NCI-H345 (cell line): Measurements from ENCODE around the gene TOB1.

ENCODE experiments used
- DNase-seq: peaks from one replicate; lab custom pipeline; 2025; lab: John Stamatoyannopoulos, UW

Gene TOB1, protein sequence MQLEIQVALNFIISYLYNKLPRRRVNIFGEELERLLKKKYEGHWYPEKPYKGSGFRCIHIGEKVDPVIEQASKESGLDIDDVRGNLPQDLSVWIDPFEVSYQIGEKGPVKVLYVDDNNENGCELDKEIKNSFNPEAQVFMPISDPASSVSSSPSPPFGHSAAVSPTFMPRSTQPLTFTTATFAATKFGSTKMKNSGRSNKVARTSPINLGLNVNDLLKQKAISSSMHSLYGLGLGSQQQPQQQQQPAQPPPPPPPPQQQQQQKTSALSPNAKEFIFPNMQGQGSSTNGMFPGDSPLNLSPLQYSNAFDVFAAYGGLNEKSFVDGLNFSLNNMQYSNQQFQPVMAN

DNA sequence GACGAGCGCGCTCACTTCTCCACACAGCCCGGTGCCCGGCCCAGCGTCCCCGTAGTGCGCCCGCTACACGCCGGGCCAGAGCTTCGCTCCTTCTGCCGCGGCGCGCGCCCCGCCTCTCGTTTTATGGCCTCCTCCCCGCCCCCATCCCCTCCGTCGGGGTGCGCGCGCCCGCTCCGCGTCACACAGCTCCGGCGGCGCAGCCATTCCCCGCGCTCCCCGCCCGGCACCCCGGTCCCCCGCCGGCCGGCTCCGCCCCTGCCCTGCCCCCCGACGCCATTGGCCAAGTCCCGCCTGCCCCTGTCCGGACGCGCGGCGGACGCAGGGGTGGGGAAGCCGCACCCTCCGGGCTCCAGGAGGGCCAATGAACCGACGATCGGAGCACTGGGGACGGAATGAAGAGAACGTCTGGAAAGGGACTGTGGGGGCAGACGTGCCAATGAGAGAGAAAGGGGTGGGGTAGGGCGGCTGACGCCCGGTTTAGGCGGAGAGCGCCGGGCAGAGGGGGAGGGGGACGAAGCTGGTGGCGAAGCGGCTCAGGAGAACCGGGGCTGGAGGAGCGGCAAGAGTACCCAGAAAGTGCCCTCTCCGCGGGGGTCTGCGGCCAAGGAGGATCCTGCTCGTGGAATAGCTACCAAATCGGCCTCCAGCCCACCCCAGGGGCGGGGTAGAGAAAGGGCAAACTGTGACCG, at the start of gene TOB1:
TSS of gene TOB1 (minus strand) at position 94 of the 689 bp plus-strand sequence. CDS start 2,337 bp downstream, outside the sequence.
- DNase-seq: peak; percentile 98

DNA sequence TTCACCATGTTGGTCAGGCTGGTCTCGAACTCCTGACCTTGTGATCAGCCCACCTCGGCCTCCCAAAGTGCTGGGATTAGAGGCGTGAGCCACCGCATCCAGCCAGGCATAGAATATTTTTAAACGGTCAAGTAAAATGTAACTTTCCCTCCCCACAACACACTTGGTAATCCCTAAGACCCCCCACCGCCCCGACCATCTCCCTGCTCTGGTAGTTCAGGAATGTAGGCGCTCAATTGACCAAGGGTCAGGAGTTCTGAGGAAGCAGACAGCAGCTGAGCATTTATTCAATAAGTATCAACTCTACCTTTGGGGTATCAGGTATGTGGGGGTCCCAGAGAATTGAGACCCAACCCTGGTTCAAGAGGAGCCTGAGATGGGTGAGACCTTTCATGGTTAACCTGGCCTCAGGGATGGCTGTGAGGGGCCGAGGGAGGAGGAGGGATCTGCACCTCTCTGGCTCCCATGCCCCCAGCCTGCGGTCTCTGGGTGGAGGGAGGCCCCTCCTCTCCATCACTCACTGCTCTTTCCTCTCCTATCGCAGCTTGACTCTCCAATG, 48.4 kb upstream of the TOB1 start:
- no peak for DNase-seq

DNA sequence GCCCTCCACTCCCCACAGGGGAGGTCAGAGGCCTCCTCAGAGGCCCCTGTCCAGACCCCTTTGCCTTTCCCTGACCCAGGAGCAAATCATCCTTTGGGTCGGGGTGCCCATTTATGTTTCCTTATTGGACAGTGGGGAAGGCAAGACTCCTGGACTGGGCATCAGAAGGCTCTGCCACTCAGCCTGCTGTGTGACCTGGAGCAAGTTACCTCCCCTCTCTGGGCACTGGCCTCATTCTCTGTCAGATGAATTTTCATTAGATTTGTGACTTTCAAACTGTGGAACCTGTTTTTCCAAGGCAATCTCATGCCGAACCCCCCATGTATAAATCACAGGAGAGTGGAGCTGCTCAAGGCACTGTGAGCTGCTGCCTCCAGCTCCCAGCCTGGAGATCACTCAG, 47.0 kb upstream of the TOB1 start:
- no peak for DNase-seq

DNA sequence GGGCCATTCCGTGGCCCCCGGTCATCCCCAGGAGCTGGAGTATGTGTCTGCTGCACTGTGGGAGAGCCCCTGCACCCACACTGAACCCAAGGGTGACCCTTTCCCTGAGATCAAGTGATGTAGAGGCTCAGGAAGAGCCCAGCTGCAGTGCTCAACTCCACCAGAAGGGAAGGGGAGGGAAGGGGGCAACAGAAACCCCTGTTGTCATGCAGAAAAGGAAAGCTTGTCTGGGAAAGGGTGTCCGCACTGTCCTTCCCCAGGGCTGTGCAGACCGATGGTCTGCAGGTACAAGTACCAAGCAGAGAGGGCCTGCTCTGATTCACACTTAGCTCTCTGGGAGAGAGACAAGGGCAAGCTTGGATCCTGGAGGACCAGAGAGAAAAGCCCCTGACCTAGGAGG, 45.7 kb upstream of the TOB1 start:
- DNase-seq: no peak

DNA sequence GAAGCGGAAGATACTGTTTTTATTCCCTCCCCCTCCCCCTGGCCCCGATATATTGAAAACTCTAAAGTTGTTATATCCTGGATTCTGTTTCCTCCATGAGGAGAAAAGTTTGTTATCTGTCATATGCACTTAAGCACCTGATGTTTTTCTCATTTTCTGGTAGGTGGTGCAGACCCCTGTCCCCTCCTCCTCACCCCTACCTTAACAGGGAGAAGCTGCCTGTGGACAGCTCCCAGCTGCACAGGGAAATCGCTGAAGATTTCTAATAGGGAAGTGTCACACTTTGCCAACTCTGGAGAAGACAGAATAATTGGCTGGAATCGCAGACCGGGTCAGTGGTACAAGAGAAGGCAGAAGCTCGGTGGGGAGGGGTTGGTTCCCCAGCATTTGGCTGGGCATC, 45.3 kb upstream of the TOB1 start:
- no peak for DNase-seq

DNA sequence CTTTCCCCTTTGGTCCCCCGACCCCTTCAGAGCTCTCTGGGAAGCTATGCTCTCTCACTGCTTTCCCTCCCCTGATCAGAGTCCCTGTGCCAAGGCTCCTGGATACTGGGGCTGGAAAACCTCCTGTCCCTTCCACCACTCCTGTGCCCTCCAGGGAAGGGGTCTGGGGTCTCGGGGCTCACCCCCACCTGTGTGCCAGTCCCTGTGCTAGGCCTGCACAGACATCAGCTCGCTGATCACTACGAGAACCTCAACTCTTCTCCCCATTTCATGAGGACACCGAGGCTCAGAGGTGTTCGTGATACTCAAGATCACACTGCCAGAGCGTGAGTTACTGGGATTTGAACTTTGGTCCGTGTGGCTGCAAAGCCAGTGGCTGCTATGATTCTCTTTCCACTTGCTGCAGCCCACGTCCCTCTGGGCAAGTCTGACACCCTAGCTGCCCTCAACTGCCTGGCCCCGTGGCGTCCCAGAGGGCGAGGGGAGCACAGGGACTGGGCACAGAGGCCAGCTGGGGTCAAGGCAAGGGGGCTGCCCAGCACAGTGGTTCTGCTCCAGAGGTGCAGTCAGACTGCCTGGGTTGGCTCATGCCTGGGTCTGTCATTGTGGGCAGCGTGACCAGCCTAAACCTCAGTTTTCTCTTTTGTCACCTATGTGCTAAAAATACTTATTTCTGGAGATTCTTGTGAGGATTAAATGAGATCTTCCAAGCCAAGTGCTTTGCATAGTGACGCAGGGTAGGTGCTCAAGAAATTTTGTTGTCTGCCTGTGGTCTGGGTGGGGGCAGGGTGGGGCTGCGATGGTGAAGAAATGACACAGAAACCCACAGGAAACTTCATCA, 43.8 kb upstream of the TOB1 start:
- no peak for DNase-seq

DNA sequence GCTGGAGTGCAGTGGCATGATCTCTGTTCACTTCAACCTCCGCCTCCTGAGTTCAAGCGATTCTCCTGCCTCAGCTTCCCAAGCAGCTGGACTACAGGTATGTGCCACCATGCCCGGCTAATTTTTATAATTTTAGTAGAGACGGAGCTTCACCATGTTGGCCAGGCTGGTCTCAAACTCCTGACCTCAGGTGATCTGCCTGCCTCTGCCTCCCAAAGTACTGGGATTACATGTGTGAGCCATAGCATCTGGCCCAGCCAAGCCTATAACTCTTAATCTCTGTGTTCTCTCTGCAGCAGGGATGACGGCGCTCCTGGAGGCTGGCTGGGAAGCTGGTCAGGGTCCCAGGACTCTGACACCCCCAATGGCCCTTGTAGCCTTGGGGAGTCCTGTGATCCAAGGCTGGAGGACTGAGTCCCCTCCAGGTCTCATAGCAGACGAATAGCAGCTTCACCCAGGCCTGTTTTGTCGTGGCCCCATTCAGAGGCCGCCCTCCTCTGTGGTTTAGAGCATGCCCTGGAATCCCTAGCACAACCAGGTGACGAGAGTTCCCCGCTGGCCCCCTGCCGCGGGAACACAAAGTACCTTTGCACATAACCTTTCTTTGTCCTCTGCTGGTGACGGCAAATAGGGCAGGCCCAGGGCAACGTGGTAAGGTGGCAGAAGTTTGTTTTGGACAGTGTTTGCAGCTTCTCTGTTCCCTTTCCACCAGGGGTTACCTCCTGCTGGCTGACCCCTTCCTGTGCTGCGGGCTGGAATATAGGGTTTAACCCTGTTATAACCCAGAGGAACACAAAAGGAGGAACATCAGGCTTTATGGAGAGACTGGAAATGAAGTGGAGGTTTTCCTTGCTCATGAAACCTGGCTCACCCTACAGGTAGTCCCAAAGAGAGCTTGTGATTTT, 43.0 kb upstream of the TOB1 start:
- peak; percentile 75 for DNase-seq

DNA sequence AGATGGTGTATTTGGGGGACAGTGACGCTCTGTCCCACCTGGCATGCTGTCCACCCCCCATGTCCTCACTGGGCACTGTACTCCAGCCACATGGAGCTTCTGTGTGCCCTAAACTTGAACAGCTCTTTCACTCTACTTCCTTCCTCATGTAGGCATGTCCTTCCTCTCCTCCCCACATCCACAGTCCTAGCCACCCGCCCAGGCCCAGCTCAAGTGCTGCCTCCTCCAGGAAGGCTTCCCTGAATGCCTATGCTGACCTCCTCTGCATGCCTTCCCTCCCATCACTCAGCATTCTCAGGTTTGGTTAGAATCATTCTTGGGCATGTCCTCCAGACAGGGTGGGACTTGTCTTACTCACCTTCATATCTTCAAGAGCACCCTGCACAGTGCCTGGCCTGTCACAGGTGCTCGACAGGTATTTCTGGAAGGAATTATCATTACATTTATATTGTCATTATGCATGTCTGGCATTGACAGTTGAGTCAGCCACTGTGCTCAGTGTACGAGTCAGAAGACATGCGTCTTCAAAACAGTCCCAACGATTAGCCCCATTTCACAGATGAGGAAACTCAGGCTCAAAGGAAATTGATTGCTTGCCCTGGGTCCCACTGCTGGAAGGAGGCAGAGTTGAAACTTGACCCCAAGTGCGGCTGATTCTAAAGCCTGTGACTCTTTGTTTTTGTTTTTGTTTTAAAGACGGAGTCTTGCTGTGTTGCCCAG, 42.1 kb upstream of the TOB1 start:
- no peak for DNase-seq

DNA sequence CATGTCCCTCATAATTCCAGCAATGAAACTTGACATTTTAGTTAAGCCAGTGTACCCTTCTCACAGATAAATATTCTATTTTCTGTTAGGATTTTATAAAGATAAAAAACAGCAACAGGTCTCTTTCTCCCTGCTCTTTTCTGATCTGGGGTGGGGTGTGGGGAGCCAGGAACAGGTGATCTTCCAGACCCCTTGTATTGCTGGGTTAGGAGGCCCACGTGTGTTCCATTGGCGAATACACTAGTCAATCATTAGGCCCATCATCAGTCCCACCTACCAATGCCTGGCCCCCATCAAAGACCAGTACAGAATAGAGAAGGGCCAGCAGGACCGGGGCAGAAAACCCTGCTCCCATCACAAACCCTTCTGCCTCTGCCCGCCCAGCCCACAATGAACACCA, 40.3 kb upstream of the TOB1 start:
- no peak for DNase-seq

DNA sequence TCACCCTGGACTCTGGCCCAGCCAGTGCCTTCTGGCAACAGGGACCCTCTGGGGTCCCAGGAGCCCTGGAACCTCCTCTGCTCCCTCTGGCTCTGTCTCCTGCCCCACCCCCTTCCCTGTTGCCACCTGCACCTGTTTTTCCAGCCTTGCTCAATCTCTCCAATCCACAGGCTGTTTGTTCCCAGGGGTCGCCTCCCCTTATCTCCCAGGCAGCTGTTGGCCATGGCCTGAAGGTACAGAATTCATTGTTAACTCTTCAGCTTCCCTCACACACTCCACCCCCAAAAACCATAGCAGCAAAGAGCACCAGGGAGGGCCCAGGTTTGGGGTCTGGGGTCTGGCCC, 39.3 kb upstream of the TOB1 start:
- peak; percentile 79 for DNase-seq

DNA sequence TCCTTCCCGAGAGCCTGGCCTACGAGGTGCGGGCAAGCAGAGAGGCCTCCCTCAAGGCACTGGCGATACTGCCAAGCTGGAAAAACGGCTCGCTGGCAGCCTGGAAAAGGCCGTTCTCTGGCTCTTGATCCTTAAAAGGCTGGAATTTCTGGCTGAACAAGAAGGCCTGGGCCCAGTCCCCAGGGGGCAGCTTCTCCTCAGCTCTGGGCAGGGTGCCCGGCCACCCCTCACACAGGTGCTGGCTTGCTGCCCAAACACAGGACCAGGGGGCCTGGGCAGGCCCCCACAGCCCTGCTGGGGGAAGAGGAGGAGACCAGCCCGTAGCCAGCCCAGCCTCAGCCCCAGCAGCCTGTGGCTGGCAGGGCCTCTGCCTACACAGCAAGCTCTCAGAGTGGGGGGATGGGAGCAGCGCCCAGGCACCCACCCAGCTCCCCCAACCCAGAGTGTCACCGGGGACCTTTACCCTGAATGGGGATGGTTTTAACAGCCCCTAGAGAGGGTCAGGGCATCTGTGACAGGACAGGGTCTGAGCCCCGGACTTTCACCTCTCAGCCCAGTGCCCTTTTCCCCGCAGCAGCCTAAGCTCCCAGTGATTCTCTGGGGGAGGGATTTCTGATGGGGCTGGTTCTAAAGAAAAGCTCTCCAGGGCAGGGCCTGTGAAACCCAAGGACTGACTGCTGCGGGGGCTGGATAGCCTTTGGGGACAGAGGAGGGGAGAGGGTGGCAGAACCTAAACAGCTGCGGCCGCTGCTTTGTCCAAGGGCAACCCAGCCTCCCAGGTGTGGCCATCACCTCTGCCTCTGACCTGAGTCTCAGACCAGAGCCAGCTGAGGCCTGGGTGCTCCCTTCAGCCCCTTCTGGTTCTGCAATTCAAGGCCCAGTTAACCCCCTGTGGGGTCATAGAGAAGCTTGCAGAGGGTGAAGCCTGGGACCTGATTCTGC, 38.6 kb upstream of the TOB1 start:
- peak; percentile 90 for DNase-seq

DNA sequence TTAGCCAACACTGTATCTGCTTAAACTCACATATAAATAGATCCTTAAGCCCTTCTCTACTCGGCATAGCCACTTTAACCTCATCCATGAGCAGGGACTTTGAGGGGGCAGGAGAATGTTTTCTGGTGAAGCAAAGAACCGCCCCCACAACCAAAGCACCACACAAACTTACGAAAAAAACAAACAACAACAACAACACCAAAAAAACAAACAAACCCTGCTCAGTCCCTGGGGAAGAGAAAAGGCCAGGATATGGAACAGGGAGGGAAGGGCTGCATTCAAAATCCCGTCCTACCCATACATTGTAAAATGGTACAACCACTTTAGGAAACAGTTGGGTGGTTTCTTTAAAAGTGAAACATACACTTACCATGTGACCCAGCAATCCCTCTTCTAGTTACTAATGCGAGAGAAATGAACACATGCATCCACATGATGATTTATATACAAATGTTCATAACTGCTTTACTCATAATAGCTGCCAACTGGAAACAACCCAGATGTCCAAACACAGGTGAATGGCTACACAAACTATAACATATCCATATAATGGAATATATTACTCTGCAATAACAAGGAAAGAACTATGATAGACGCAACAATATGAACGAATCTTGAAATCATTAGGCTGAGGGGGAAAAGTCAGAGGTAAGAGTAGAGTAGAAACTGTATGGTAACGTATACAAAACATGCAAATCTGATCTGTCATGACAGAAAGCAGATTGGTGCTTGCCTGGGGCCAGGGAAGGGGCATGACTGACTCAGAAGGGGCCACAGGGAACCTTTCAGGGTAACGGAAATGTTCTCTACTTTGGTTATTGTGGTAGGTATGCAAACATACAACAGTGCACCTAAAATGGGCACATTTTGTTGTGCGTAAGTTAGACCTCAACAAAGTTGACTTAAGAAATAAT, 37.7 kb upstream of the TOB1 start:
- DNase-seq: no peak

DNA sequence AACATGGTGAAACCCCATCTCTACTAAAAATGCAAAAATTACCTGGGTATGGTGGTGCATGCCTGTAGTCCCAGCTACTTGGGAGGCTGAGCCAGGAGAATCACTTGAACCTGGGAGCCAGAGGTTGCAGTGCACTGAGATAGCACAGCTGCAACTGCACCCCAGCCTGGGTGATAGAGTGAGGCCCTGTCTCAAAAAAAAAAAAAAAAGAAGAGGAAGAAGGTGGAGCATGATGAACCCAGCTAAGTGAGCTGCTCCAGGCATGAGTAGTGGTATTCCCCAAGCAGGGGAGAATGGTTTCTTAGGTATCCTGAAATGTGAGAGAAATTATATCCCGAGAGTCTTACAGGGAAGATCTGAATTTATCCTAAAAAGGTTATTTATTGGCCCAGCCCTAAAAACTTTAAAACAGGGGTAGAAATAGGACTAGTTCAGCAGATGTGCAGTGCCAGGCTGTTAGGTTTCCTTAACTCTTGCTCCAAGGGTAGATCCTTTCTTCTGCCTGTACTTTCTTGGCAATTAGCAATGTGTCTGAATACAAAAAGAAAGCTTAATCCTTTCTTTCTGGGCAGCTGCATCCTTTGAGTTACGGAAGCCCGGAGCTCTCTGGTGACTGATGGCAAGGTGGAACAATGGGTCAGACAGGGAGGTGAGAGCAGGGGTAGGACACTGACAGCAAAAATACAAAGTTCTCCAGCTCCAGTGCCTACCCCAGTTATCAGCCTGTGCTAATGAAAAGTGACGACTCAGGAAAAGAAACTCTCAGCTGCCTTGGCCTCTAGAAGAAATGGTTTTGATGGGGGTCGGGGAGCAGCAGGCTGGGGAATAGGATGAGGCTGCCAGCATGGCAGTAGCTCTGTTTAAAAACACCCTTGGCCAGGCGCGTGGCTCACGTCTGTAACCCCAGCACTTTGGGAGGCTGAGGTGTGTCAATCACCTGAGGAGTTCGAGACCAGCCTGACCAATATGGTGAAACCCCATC, 36.5 kb upstream of the TOB1 start:
- DNase-seq: no peak

DNA sequence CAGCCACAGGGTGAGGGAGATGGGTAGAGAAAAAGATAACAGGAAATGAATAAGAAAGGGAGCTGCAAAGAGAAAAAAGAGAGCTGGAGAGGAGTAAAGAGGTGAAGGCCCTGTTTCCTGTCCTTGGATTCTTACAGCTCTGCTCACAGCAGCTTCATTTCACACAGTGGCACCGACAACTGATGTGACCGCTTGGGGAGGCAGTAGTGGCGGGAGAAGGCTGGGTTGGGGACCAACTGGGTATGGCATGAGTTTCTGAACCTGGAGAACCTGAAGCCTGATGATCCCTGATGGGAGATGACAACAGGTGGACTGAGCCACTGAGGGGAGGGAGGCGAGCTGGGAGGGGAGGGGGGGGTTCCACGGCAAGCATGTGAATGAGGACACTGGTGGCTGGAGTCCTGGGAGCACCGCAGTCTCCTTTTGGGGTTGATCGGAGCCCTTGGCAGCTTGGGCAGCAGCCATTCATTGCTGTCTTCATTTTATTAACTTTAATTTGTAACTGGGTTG, 34.3 kb upstream of the TOB1 start:
- no peak for DNase-seq

DNA sequence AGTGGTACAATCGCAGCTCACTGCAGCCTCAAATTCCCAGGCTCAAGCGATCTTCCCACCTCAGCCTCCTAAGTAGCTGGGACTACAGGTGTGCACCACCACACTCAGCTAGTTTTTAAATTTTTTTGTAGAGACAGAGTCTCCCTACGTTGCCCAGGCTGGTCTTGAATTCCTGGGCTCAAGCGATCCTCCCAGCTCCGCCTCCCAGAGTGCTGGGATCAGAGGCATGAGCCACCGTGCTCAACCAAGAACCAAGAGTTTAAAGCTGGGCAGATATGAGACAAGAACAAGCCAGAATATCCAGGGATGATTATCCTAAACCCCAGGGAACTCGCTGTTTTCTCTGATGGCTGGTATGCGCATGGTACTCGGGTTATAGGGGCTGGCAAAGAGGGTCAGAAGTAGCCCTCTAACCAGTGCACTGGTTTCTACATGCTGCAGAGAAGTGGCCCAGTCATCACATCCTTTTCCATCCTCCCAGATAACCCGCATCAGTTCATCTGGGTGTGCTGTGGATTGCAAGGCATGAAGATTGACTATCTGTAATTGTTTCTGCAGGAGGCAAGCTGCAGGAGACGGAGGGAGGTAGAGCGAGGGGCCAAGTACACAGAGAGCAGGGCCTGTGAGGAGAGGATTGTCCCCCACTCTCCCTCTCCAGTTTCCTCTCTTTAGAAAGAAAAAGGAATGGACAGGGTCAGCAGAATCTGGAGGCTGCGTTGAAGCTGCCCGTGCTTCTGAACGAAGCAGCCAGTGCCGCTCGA, 33.6 kb upstream of the TOB1 start:
- DNase-seq: no peak

DNA sequence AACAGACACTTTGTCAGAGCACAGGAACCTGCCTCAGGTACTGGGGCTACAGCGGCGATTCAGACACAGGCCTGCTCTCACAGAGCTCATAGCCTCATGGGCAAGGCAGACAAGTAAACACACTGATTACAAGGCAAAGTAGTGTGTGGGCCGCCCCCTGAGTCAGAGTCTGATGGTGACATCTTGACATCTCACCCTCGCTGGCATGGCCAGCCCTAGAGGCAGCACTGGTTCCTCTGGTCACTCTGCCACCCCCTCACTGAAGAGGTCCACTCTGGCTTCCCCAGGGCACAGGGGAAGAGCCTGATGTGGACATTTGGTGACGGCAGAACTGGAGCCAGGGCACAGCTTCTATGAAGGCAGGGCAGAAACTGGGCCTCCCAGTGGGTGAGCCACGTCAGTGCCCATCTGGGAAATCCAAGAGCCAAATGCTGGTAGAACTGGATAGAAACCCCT, 32.9 kb upstream of the TOB1 start:
- no peak for DNase-seq
